Trophoblast cell (in vitro differentiated cells and primary cell): ENCODE measurements around the gene FKBP15.

ENCODE experiments used
- DNase-seq, 2 donors: peaks; one replicate each; pipeline ENCODE4 v3.0.0-alpha.2; 2016
- H2AFZ ChIP-seq: 2 replicates; pipeline ENCODE4 v1.6.1; 2013; ENCODE audit warnings: low read length, moderate library complexity, mild to moderate bottlenecking; ENCODE audit not compliant: insufficient read depth, poor library complexity
- H2AK5ac ChIP-seq: 2 replicates; pipeline ENCODE4 v1.6.1; 2013; ENCODE audit warnings: mild to moderate bottlenecking, low read length
- H2BK120ac ChIP-seq: 2 replicates; pipeline ENCODE4 v1.6.1; 2013; ENCODE audit warnings: low read length, mild to moderate bottlenecking, moderate library complexity; ENCODE audit not compliant: insufficient read depth, poor library complexity
- H2BK12ac ChIP-seq: 2 replicates; pipeline ENCODE4 v1.6.1; 2013; ENCODE audit warnings: mild to moderate bottlenecking, low read length, moderate library complexity
- H2BK5ac ChIP-seq: 2 replicates; pipeline ENCODE4 v1.6.1; 2013; ENCODE audit warnings: low read length, low read depth, moderate library complexity, mild to moderate bottlenecking; ENCODE audit not compliant: poor library complexity
- H3K14ac ChIP-seq: 2 replicates; pipeline ENCODE4 v1.6.1; 2013; ENCODE audit warnings: mild to moderate bottlenecking, low read length
- H3K18ac ChIP-seq: 2 replicates; pipeline ENCODE4 v1.6.1; 2013; ENCODE audit warnings: mild to moderate bottlenecking, low read length
- H3K23ac ChIP-seq: 2 replicates; pipeline ENCODE4 v1.6.1; 2013; ENCODE audit warnings: low read length
- H3K27ac ChIP-seq: 2 replicates; pipeline ENCODE4 v1.5.1; 2013; ENCODE audit warnings: low read depth, mild to moderate bottlenecking, inconsistent platforms, low read length, moderate library complexity
- H3K27me3 ChIP-seq: 2 replicates; pipeline ENCODE4 v1.6.1; 2013; ENCODE audit warnings: inconsistent platforms, mild to moderate bottlenecking, low read length, moderate library complexity; ENCODE audit not compliant: insufficient read depth
- H3K36me3 ChIP-seq, 2 experiments: 1 replicate in 1 of 2; 2 replicates in 1 of 2; pipeline ENCODE4 v1.6.1; 2013; ENCODE audit warnings: low read length in 2 of 2, mild to moderate bottlenecking in 2 of 2, moderate library complexity in 1 of 2; ENCODE audit not compliant: insufficient read depth in 2 of 2, control insufficient read depth in 1 of 2
- H3K4ac ChIP-seq: 2 replicates; pipeline ENCODE4 v1.6.1; 2013; ENCODE audit warnings: low read depth, mild to moderate bottlenecking, low read length, moderate library complexity
- H3K4me1 ChIP-seq, 2 experiments: 1 replicate in 1 of 2; 2 replicates in 1 of 2; pipeline ENCODE4 v1.6.1; 2013; ENCODE audit warnings: low read length in 2 of 2, mild to moderate bottlenecking in 2 of 2, moderate library complexity in 1 of 2; ENCODE audit not compliant: insufficient read depth in 2 of 2, control insufficient read depth in 1 of 2
- H3K4me2 ChIP-seq: 2 replicates; pipeline ENCODE4 v1.6.1; 2013; ENCODE audit warnings: inconsistent platforms, mild to moderate bottlenecking, low read length, moderate library complexity
- H3K4me3 ChIP-seq: 2 replicates; pipeline ENCODE4 v1.5.1; 2013; ENCODE audit warnings: mild to moderate bottlenecking, low read depth, low read length, inconsistent platforms
- H3K79me1 ChIP-seq: one replicate; pipeline ENCODE4 v1.6.1; 2013; ENCODE audit warnings: low read length
- H3K79me2 ChIP-seq: 2 replicates; pipeline ENCODE4 v1.6.1; 2013; ENCODE audit warnings: low read length, mild to moderate bottlenecking; ENCODE audit not compliant: control insufficient read depth, insufficient read depth, poor library complexity
- H3K9ac ChIP-seq: 2 replicates; pipeline ENCODE4 v1.6.1; 2013; ENCODE audit warnings: mild to moderate bottlenecking, low read length
- H3K9me3 ChIP-seq: 2 replicates; pipeline ENCODE4 v1.6.1; 2013; ENCODE audit warnings: low read depth, mild to moderate bottlenecking, control low read depth, inconsistent platforms, low read length; ENCODE audit not compliant: insufficient read depth
- H4K12ac ChIP-seq: 2 replicates; pipeline ENCODE4 v1.6.1; 2013; ENCODE audit warnings: low read depth, mild to moderate bottlenecking, low read length, moderate library complexity
- H4K8ac ChIP-seq: 2 replicates; pipeline ENCODE4 v1.6.1; 2013; ENCODE audit warnings: low read depth, mild to moderate bottlenecking, low read length, moderate library complexity
- H4K91ac ChIP-seq: one replicate; pipeline ENCODE4 v1.6.1; 2013; ENCODE audit warnings: low read depth, mild to moderate bottlenecking, low read length, moderate library complexity
- WGBS: extraction: QIAGEN DNeasy Blood & Tissue Kit; methylation state at CpG from one replicate; pipeline ENCODE4 v1.1.7; 2013; ENCODE audit warnings: missing lambda C conversion rate; ENCODE audit not compliant: insufficient read length, insufficient coverage; ENCODE audit errors: extremely low coverage; 5-methylcytosine and 5-hydroxymethylcytosine counted together

The FKBP15 gene

GRCh38 chr9:113184539-113184938 lies 36.5 kb downstream of the FKBP15 start:
- Histone ChIP-seq H2BK120ac (no peak overlapping the region), H3K79me2 (no peaks in the 10 kb centered on the region), H3K4ac (no peak overlapping the region), H3K9me3 (no peaks in the 10 kb centered on the region), H2AK5ac (no peak overlapping the region), H4K8ac (no peak overlapping the region), H3K27me3 (no peaks in the 10 kb centered on the region), H2BK5ac (no peak overlapping the region), H2AFZ (no peak overlapping the region), H3K14ac (no peak overlapping the region), H3K4me1 (peaks cover 2 to 3% of the 10 kb centered on the region in 2 experiments), H3K23ac (no peak overlapping the region), H3K79me1 (no peaks in the 10 kb centered on the region), H3K27ac (no peak overlapping the region), H3K4me2 (no peak overlapping the region), H4K91ac (no peak overlapping the region), H3K18ac (no peak overlapping the region), H2BK12ac (no peak overlapping the region), H4K12ac (no peak overlapping the region), H3K36me3 (peaks cover 5 to 43% of the 10 kb centered on the region in 2 experiments), H3K9ac (no peak overlapping the region), H3K4me3 (no peak overlapping the region)
- WGBS = no CpG with 5 or more reads among the region's 2 CpGs
- DNase-seq = no peak

DNA sequence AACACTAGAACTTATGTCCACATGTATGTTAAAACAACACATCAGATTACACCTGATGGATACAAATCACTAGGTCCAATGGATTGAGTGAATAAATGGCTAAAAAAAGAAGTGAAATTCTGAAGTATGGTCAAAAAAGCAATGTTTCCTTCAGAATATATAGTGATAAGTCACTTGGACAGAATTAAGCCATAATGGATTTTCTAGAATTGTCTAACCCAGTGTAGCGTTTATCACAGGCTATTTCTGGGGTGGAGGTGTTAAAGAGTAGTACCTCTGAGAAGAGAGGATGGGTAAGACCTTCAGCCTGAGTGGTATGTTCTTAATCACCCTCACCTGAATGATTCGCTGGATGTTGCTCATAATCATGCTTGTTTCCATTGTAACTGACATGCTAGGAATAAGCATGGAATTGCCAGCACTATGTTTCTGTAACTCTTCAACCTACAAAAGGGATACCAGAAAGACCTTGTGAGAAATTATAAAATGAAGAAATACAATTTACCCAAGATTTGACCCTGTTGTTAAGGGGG lies 37.1 kb downstream of the FKBP15 start:
- no peak overlapping the region for H3K18ac ChIP-seq
- no peak overlapping the region for H3K4me2 ChIP-seq
- H2AK5ac ChIP-seq = no peak overlapping the region
- no peak overlapping the region for H3K27ac ChIP-seq
- H2BK120ac ChIP-seq = no peak overlapping the region
- H2BK12ac ChIP-seq = no peak overlapping the region
- no peaks in the 10 kb centered on the region for H3K27me3 ChIP-seq
- no peak overlapping the region for H4K91ac ChIP-seq
- H3K23ac ChIP-seq = no peak overlapping the region
- H3K4me3 ChIP-seq = no peak overlapping the region
- H3K36me3 ChIP-seq = peaks cover 5 to 43% of the 10 kb centered on the region in 2 experiments
- H3K4me1 ChIP-seq = peaks cover 2 to 3% of the 10 kb centered on the region in 2 experiments
- H2BK5ac ChIP-seq = no peak overlapping the region
- H4K8ac ChIP-seq = no peak overlapping the region
- no peak for DNase-seq
- no peak overlapping the region for H3K9ac ChIP-seq
- no peaks in the 10 kb centered on the region for H3K79me1 ChIP-seq
- no peak overlapping the region for H2AFZ ChIP-seq
- no peaks in the 10 kb centered on the region for H3K9me3 ChIP-seq
- H4K12ac ChIP-seq = no peak overlapping the region
- no peak overlapping the region for H3K4ac ChIP-seq
- no peak overlapping the region for H3K14ac ChIP-seq
- H3K79me2 ChIP-seq = no peaks in the 10 kb centered on the region
- WGBS = no CpG with 5 or more reads among the region's 2 CpGs

- H4K91ac ChIP-seq = no peak overlapping the region
- H3K23ac ChIP-seq = no peak overlapping the region
- H4K8ac ChIP-seq = no peak overlapping the region
- peaks cover 11 to 46% of the 10 kb centered on the region in 2 experiments for H3K36me3 ChIP-seq
- no peak overlapping the region for H3K27ac ChIP-seq
- H3K14ac ChIP-seq = no peak overlapping the region
- no peak overlapping the region for H2BK12ac ChIP-seq
- H3K9me3 ChIP-seq = peaks cover 1% of the 10 kb centered on the region
- no peak overlapping the region for H2AK5ac ChIP-seq
- H3K4me1 ChIP-seq = no peaks in the 10 kb centered on the region
- H3K4me3 ChIP-seq = no peak overlapping the region
- H3K79me2 ChIP-seq = no peaks in the 10 kb centered on the region
- no peak overlapping the region for H2BK5ac ChIP-seq
- H3K4me2 ChIP-seq = no peak overlapping the region
- no peak overlapping the region for H3K4ac ChIP-seq
- H3K9ac ChIP-seq = no peak overlapping the region
- no peak overlapping the region for H2AFZ ChIP-seq
- H4K12ac ChIP-seq = no peak overlapping the region
- H3K18ac ChIP-seq = no peak overlapping the region
- no peaks in the 10 kb centered on the region for H3K79me1 ChIP-seq
- no peaks in the 10 kb centered on the region for H3K27me3 ChIP-seq
- DNase-seq = no peak
- H2BK120ac ChIP-seq = no peak overlapping the region
Measured at GRCh38 chr9:113181165-113181564, 39.9 kb downstream of the FKBP15 start.

- Histone ChIP-seq H3K79me2 (no peaks in the 10 kb centered on the region), H2AFZ (no peak overlapping the region), H3K4me3 (no peak overlapping the region), H2BK5ac (no peak overlapping the region), H3K4me1 (no peaks in the 10 kb centered on the region), H3K79me1 (no peaks in the 10 kb centered on the region), H3K27me3 (no peaks in the 10 kb centered on the region), H3K23ac (no peak overlapping the region), H4K91ac (no peak overlapping the region), H2BK120ac (no peak overlapping the region), H3K36me3 (peaks cover 9 to 38% of the 10 kb centered on the region in 2 experiments), H4K8ac (no peak overlapping the region), H3K9ac (no peak overlapping the region), H3K4ac (no peak overlapping the region), H3K27ac (no peak overlapping the region), H2AK5ac (no peak overlapping the region), H4K12ac (no peak overlapping the region), H2BK12ac (no peak overlapping the region), H3K18ac (no peak overlapping the region), H3K14ac (no peak overlapping the region), H3K9me3 (peaks cover 1% of the 10 kb centered on the region), H3K4me2 (no peak overlapping the region)
- DNase-seq = no peak
- no CpG with 5 or more reads among the region's 1 CpG for WGBS
Measured at GRCh38 chr9:113179839-113180238, 41.2 kb downstream of the FKBP15 start.
